ENCODE results near the gene DNAH9. TPM values are rescaled to one million over a fixed set of nuclear protein-coding genes. Genes with fewer than 3 reads are reported as not detected.
A peak's percentile ranks its signal among the peaks of the same experiment; 100 is the strongest.

The DNAH9 gene
- total and polyA plus RNA-seq, 2 of the 8 experiments (the other 6 are each of a cell fraction or from before 2014, with no cell fraction given), result 0.21 to 0.86 TPM

DNA sequence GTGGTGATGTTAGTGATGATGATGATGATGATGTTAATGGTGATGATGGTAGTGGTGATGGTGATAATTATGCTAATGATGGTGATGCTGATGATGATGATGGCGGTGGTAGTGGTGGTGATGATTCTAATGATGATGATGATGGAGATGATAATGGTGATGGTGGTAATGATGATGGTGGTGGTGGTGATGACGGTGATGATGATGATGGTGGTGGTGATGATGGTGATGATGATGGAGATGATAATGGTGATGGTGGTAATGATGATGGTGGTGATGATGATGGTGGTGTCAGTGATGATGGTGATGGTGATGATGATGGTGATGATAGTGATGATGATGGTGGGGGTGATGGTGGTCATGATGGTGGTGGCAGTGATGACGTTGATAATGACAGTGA, 132.5 kb downstream of the DNAH9 start:
- Histone ChIP-seq H2BK20ac (ENCODE audit: low read length) (no peak overlapping the region), H3K4ac (replicated peaks; ENCODE audit: insufficient read length, low read depth, low read length) (no peak overlapping the region), H3K79me2 (ENCODE audit: control insufficient read depth in 1 of 2, insufficient read depth in 2 of 2, low read length in 2 of 2) (no peaks in the 10 kb centered on the region), H4K91ac (replicated peaks; ENCODE audit: insufficient read length, low read length) (no peak overlapping the region), H3K9ac (replicated peaks in 1 of 4; ENCODE audit: extremely low read depth in 1 of 4, low read depth in 3 of 4, low read length in 3 of 4) (no peak overlapping the region), H3K36me3 (ENCODE audit: control insufficient read depth in 2 of 4, insufficient read depth in 4 of 4, low read length in 3 of 4) (no peaks in the 10 kb centered on the region), H2AK5ac (ENCODE audit: low read depth, low read length) (no peak overlapping the region), H2AFZ (ENCODE audit: low read length) (no peak overlapping the region), H4K8ac (ENCODE audit: extremely low read depth, insufficient read depth, low read length) (no peak overlapping the region), H4K5ac (ENCODE audit: insufficient read length, low read depth, low read length) (no peak overlapping the region), H2BK5ac (ENCODE audit: low read depth, low read length) (no peak overlapping the region), H3K4me3 (ENCODE audit: extremely low read depth in 1 of 4, insufficient read depth in 2 of 4, low read depth in 3 of 4, low read length in 4 of 4) (no peak overlapping the region), H3K23me2 (ENCODE audit: low read depth, low read length) (peaks cover 6% of the 10 kb centered on the region; the same call in 1 of the 2 replicates), H3K27ac (ENCODE audit: low read depth, low read length) (no peak overlapping the region), H4K20me1 (replicated peaks in 1 of 2; ENCODE audit: control insufficient read depth in 1 of 2, insufficient read depth in 2 of 2, low read length in 2 of 2) (peaks cover 0 to 3% of the 10 kb centered on the region in 2 experiments), H3K4me2 (ENCODE audit: insufficient read depth in 1 of 2, low read depth in 2 of 2, low read length in 2 of 2) (no peak overlapping the region), H3K18ac (ENCODE audit: extremely low read depth, low read length) (no peak overlapping the region), H3K4me1 (replicated peaks in 1 of 4; ENCODE audit: control insufficient read depth in 3 of 4, insufficient read depth in 4 of 4, low read length in 3 of 4) (peaks cover 7 to 12% (median 9%) of the 10 kb centered on the region in 4 experiments; a peak in 5 of 7 replicates), H3K27me3 (replicated peaks in 1 of 4; ENCODE audit: control insufficient read depth in 3 of 4, extremely low read depth in 1 of 4, insufficient read depth in 3 of 4, low read length in 3 of 4) (no peaks in the 10 kb centered on the region; a peak in 1 of 7 replicates), H3K9me3 (ENCODE audit: insufficient read depth in 2 of 2, low read depth in 1 of 2, low read length in 1 of 2) (no peaks in the 10 kb centered on the region), H3K79me1 (ENCODE audit: low read depth, low read length) (no peaks in the 10 kb centered on the region), H2BK12ac (ENCODE audit: low read depth, low read length) (no peak overlapping the region), H3K56ac (replicated peaks; ENCODE audit: insufficient read length, low read depth, low read length) (peak overlapping the region; percentile 67), H2BK15ac (ENCODE audit: low read length) (no peak overlapping the region), H3K14ac (ENCODE audit: insufficient read length) (no peak overlapping the region), H3K23ac (ENCODE audit: insufficient read length) (no peak overlapping the region), H2BK120ac (replicated peaks; ENCODE audit: low read depth, low read length) (no peak overlapping the region)
- POLR2A ChIA-PET (ENCODE audit: partially characterized antibody), result no interaction called here
- CTCF ChIA-PET (ENCODE audit: partially characterized antibody), result no interaction called here
- DNase-seq (ENCODE audit: low read depth in 1 of 2, low spot score in 2 of 2) (no peak), FAIRE-seq (no peak)
- 88% methylated on average over 3 of the region's 3 CpGs; no CpG with 5 or more reads in 1 of the 2 experiments for WGBS, 2 experiments (ENCODE audit: extremely low coverage in 1 of 2, insufficient coverage in 1 of 2, insufficient read length in 1 of 2, insufficient replicate concordance in 2 of 2, low coverage in 1 of 2, low lambda C conversion rate in 2 of 2, missing lambda C conversion rate in 1 of 2)
- TF ChIP-seq, protein P1, sequence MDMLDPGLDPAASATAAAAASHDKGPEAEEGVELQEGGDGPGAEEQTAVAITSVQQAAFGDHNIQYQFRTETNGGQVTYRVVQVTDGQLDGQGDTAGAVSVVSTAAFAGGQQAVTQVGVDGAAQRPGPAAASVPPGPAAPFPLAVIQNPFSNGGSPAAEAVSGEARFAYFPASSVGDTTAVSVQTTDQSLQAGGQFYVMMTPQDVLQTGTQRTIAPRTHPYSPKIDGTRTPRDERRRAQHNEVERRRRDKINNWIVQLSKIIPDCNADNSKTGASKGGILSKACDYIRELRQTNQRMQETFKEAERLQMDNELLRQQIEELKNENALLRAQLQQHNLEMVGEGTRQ (IDR thresholded peaks at IDR 0.05; ENCODE audit: low read length), result no peak
- TF ChIP-seq BCL11A (IDR thresholded peaks at IDR 0.05; ENCODE audit: low read depth in 2 of 2, low read length in 2 of 2), result no peak
- no peak for TF ChIP-seq MAFK (IDR thresholded peaks at IDR 0.05; ENCODE audit: low read depth, low read length)
- TF ChIP-seq ZNF274 (IDR thresholded peaks at IDR 0.05; ENCODE audit: borderline replicate concordance, extremely low read depth, low read length), result no peak
- no peak for TF ChIP-seq EGR1 (IDR thresholded peaks at IDR 0.05; ENCODE audit: borderline replicate concordance, low read depth, low read length)

Measured in H1 (cell line).